HL-60 (cell line): Measurements from ENCODE around the gene DPCD.

Experiments used
- GABPA ChIP-seq: IDR thresholded peaks from 2 replicates; pipeline ENCODE4 v1.6.1; 2012; ENCODE audit warnings: low read depth
- POLR2AphosphoS5 ChIP-seq: IDR thresholded peaks from 2 replicates; pipeline ENCODE4 v1.6.1; 2012; ENCODE audit warnings: low read depth
- TF ChIP-seq, protein P1 (sequence below): IDR thresholded peaks from one replicate; pipeline ENCODE4 v1.5.1; 2011; ENCODE audit warnings: low read length, control low read depth, inconsistent platforms; ENCODE audit not compliant: insufficient read depth
- TF ChIP-seq, protein P2 (sequence below): IDR thresholded peaks from 2 replicates; pipeline ENCODE4 v1.6.1; 2012; ENCODE audit warnings: low read depth; ENCODE audit not compliant: insufficient replicate concordance

DNA sequence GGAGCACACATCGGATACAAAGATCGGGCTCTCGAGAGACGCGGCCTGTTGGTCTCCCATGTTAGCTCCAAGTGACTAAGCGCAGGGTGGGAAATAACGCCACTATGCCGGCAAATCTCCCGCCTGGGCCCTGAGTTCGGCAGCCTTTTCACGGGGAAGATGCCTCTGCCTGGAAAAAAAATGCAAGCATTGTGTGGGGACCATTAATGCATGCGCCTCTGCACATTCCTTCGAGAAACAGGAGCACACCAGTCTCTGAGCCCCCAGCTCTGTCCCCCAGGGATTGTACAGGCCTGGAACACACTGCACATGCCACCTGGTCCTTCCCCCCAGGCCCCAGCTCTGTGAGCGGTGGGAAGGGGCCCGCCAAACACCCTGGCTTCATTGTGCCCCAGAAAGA is 62.7 kb downstream of the DPCD start:
- TF ChIP-seq, protein P1, sequence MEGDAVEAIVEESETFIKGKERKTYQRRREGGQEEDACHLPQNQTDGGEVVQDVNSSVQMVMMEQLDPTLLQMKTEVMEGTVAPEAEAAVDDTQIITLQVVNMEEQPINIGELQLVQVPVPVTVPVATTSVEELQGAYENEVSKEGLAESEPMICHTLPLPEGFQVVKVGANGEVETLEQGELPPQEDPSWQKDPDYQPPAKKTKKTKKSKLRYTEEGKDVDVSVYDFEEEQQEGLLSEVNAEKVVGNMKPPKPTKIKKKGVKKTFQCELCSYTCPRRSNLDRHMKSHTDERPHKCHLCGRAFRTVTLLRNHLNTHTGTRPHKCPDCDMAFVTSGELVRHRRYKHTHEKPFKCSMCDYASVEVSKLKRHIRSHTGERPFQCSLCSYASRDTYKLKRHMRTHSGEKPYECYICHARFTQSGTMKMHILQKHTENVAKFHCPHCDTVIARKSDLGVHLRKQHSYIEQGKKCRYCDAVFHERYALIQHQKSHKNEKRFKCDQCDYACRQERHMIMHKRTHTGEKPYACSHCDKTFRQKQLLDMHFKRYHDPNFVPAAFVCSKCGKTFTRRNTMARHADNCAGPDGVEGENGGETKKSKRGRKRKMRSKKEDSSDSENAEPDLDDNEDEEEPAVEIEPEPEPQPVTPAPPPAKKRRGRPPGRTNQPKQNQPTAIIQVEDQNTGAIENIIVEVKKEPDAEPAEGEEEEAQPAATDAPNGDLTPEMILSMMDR, result no peak
- TF ChIP-seq POLR2AphosphoS5, result no peak
- TF ChIP-seq, protein P2, sequence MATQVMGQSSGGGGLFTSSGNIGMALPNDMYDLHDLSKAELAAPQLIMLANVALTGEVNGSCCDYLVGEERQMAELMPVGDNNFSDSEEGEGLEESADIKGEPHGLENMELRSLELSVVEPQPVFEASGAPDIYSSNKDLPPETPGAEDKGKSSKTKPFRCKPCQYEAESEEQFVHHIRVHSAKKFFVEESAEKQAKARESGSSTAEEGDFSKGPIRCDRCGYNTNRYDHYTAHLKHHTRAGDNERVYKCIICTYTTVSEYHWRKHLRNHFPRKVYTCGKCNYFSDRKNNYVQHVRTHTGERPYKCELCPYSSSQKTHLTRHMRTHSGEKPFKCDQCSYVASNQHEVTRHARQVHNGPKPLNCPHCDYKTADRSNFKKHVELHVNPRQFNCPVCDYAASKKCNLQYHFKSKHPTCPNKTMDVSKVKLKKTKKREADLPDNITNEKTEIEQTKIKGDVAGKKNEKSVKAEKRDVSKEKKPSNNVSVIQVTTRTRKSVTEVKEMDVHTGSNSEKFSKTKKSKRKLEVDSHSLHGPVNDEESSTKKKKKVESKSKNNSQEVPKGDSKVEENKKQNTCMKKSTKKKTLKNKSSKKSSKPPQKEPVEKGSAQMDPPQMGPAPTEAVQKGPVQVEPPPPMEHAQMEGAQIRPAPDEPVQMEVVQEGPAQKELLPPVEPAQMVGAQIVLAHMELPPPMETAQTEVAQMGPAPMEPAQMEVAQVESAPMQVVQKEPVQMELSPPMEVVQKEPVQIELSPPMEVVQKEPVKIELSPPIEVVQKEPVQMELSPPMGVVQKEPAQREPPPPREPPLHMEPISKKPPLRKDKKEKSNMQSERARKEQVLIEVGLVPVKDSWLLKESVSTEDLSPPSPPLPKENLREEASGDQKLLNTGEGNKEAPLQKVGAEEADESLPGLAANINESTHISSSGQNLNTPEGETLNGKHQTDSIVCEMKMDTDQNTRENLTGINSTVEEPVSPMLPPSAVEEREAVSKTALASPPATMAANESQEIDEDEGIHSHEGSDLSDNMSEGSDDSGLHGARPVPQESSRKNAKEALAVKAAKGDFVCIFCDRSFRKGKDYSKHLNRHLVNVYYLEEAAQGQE, result no peak
- no peak for TF ChIP-seq GABPA
